ENCODE data around the gene UNC5C.

Gene UNC5C

DNA sequence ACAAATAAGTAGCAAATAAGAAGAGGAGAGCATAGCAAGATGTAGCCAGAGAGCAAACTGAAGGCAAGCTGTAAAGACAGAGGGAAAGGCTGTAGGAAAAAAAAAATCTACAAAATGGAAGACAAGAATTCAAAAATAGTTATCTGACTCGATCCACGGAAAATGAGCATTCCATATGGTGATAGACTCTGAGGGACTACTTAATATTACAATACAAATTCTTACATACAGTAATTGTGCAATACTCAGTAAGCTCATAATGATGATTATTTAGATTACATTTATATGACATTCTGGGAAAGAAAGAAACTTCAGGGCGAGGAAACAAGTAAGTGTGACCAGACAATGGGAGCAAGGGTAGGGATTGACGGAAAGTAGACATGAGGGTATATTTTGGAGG, 102.6 kb downstream of the UNC5C start:
- no peak for DNase-seq

DNA sequence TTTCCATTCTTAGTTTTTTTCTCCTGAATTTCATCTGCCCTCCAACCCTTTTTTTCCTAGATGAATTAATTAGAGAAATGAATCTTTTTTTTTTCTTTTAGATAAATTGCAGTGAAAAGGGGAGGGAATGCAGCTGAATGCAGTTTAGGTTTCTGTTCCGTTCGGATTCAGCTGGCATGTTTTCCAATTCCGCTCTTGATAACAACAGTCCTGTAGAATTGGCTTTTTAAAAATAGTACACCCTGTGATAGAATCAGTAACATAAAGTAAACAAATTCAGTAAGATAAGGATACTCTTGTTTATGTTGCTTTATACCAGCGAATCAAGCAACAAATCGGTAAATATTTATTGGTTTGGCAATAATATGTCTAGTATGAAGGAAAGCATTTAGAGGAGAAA, 103.5 kb downstream of the UNC5C start:
- no peak for DNase-seq

DNA sequence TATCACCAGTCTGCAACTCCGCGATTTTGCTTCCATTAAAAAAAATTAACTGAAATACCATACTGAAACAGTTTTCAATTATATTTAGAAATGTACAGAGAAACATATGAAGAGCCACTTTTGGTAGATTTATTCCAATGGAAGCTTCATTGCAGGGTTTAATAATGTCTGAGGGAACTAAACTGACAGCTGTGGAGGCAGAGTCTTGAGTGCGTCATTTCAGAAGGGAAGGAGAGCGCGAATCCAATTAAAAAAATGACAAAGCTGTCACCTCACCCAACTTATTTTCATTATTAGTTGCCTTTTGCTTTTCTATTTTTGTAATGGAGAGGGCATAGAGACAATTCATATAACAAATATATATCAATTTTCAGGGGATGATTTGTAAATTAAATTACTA, 104.0 kb downstream of the UNC5C start:
- no peak for DNase-seq

DNA sequence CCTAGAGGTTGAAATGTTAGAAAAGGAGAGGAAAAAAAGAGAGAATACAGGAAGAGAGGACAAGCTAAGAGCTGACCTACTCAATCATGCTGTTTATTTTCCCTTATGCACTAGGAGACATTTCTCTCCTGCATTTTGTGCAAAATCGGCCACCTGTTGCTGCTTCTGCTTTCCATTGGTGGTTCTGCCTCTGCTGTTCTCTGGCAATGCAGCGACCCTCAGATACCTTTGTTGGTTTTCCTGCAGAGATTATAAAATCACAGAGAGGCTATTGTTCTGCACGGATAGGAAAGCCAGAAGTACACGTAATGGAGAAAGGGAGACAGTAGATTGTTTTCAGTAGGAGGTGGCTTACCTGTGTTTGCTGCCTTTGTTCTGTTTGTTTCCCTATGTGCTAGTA, 108.9 kb downstream of the UNC5C start:
- DNase-seq, result no peak

DNA sequence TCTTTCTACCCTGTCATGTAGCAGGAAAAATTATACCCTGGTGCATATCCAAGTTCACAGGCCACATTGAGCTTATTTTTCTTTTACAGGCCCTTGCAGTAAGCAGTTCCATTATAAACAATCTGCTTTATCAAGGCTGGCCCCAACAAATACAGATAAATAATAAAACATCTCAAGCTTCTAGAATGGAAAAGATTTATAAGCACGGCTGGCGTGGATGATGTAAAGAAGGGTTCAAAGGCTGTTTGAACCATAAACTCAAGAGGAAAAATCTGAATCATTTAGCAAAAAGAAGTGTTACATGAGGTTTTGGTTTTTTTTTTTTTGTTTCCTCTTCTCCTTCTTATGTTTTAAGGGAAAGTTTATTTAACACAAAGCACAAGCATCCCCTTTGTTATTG, 109.7 kb downstream of the UNC5C start:
- DNase-seq, result no peak

DNA sequence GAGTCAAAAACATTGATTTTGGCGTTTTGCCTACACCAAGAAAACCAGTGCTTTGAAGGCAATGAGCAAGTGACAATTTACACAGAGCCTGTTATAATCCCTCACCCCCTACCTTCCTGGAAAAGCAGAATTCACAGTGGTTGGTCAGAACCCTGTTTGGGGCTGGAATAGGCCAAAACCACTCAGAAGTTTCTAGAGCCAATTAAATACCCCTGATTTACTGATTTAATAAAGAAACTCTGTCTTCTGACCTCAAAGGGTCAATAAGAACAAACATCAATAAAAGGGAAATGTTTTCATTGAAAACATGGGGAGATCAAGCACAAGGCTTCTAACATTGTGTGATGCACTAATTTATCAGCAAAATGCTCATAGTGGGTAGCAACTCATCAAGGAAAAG, 116.3 kb downstream of the UNC5C start:
- DNase-seq, result no peak

DNA sequence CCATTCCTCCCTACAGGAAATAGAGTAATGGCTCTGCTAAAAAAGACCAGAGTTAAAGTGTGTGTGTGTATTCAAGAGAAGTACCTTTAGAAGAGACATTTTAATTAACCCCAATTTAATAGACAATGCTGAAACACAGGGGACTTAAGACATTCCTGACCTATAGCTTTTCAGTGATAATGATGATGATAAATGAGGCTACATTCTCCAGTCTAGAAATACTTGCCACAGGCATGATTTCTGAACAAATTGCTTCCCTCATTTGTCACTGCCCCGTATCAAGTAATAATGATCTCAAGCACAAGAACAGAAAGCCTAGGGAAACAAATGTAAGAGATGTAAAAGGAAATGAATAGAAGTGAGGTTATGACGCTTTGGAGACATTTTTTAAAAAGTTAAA, 117.1 kb downstream of the UNC5C start:
- no peak for DNase-seq

DNA sequence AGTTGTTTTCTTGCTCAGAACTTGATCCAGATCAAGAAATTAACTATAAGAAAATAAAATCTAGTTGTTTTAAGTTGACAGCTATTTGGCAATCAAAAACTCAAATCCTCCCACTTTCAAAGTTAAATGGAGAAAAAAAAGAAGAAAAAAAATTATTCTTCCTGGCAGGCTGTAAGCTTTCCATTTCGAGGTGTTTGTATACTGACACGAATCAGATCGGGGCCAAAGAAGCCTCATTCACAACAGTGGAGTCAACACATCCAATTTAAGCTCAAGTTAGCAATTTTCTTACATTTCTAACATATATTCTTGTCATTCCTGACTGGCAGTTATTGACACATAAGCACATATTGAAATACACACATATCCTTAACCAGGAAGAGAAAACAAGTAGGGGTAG, 119.4 kb downstream of the UNC5C start:
- no peak for DNase-seq

DNA sequence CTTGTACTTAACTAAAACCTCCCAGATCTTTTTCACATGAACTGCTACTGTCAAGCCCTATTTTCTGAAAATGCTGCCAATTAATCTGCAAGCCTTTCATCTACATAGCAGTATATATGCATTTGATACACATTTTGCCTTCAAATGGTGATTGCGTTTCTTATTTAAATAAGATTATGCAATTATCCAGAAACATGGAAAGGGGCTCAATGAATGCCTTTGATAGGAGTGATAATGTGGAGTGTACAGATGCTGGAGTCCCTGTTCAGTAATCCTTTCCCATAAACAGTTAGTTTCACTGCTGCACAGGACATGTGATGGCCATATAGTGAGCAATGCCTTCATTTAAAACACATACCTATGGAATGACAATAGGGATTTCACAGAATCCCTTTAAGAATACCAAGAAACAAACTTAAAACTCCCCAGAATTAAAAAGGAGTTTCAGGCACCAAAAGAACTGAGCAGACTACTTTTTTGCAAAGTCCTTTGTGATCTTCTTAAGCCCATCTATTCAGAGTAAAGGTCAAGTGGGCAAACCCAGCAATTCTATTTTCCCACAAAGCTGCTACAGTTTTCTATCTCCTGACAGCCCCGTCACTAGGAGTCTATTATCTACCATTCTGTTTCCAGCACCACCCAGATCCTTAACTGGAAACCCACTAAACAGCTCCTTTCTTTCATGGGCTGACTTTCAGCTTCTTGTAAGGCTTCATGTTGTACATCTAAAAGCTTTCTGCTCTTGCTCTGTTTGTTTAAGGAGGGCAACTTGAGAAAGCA, 120.3 kb downstream of the UNC5C start:
- DNase-seq, result no peak

DNA sequence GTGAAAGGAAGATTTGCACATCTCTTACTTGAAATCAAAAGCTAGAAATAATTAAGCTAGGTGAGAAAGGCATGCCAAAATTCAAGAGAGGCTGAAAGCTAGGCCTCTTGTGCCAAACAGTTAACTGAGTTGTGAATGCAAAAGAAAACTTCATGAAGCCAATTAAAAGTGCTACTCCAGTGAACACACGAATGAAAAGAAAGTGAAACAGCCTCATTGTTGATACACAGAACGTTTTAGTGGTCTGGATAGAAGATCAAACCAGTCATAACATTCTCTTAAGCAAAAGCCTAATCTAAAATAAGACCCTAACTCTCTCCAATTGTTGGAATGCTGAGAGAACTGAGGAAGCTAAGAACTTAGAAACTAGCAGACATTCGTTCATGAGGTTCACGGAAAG, 122.3 kb downstream of the UNC5C start:
- no peak for DNase-seq

DNA sequence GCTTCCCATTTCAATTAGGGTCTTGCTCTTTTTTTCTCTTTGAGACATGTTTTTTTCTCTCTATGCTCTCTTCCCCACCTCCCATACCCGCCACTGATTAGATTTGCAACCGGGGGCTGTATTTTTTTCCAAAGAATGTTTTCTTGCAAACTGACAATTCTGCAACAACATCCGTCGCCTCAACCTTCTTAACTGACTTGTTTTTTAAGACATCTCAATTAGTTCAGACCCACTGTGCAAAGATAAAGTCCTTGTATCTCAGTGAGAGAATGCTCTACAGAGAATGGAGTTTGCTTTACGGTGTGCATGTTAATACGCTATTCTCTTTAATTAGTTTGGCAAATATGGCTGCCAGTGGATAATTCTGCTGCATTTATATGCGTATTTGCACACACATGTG, 126.3 kb downstream of the UNC5C start:
- no peak for DNase-seq

DNA sequence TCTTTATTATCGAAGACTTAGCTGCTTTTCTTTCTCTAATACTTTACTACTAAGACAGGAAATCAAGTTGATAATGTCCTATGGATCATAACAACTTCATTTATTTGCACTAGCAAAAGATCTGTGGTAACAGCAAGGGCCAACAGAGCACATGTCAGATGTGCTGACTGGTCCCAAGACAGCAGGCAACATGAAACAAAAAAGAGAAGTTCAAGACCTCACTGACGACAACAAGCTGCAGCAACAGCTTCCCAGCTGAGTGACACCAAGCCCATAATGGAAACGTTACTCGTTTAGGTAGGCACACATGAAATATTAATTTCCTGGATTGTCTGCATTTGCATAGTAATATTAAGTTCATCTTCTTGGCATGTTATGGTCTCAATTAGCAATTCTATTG, 126.9 kb downstream of the UNC5C start:
- DNase-seq, result no peak

DNA sequence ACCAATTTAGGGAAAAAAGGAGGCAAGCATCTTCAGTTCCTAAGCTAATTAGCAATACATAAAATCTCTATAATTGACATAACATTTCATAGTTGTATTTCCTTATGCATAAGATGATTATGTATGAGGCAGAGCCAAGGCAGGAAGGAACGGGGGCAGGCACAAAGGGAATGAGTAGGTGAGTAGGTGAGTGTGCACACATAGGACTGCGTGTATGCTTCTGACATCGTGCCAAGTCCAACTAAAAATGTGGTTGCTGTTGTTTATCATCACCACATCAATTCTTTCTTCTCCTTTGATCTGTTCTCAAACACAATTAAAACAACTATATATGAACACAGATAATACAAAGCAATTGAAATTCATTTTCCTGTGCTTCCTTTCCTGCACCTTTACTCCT, 131.2 kb downstream of the UNC5C start:
- no peak for DNase-seq

DNA sequence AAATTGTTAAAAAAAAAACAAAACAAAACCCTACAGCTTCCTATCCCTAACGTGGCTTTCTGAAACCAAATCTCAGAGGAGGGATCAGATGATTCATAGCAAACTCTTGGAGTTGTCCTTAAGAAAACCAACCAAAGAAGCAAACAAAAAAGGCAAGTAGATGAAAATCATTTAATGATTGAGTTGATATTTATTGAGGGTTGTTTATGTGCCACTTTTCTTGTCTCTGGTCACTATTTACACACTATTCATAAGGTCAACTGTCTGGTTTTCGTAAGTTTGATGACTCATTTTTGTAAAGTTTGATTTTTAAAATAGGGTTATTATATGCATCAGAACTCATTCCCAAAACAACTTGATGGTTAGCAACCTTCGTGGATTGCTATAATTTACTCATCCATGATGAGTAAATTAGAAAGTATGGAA, 133.4 kb downstream of the UNC5C start:
- DNase-seq, result no peak

DNA sequence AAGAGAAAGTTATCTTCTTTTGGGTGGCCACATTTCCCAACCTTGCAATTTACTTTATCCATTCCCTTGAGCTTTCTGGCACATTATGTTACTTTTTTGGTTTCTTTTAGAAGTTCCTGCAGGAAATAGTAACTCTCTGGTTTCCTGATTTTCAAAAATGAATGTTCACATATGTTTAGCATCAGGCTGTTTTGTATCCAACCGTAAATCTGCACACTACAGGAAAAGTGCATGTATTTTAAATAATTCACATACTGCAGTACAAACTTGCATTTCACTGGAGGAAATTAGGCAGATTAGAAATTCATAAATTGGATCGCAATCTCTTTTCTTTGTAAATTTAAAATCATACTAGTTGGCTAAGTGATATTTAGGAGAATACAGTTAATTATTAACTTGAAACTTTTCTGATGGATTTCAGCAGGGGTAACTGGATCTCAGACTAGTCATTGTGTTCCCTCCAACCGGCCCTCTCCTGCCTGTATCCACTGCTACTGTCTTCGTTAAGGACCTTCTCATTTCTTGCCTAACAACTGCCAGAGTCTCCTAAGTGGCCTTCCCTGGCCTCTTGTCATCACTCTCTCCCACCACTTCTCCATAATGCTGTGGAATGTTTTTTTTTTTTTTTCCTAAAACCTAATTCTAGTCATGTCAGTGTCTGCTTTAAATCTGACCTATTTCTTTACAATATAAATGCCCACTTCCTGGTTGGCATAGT, 137.2 kb downstream of the UNC5C start:
- DNase-seq, result no peak

DNA sequence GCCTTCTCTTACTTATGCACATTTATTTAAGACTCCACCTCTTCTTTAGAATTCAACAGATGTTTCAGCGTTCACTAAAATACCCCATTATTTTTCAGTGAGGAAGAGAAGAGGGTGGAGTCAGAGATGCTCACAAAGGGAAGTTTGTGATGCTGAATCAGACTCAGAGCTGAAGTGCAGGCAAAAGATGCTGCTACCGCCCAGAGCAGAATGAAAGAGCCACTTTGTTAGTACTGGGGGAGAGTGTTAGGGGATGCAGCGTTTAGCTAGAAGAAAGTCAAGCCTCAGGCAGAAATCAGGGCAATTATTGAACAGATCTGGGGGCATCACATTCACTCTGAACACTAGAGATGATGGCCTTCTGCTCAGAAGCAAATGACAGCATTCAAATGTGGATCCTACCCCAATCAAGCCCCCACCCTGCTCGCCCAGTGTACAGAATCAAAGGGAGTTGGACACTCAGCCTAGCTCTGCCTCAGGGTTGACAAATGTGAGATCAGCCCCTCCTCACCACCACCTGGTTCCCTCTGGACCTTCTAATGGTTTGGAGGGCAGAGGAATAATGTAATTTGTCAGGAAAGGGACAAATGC, 138.3 kb downstream of the UNC5C start:
- no peak for DNase-seq

DNA sequence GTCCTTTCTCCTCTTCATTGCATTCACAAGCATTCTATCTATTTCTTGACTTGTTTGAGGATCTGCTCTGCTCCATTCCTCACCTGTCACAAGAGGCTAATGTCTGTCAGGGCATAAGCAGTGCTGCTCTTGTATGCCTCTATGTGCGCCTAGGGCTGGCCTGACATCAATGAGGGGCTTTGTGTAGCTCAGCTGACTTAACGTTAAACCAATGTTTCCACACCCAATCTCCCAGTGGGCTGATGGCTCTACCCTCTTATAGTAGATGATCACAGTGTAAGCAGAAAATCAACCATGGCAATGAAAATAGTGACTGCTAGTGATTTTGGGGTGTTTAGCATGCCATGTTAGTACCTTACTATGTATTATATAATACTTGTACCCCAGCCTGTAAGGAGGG, 139.0 kb downstream of the UNC5C start:
- no peak for DNase-seq

DNA sequence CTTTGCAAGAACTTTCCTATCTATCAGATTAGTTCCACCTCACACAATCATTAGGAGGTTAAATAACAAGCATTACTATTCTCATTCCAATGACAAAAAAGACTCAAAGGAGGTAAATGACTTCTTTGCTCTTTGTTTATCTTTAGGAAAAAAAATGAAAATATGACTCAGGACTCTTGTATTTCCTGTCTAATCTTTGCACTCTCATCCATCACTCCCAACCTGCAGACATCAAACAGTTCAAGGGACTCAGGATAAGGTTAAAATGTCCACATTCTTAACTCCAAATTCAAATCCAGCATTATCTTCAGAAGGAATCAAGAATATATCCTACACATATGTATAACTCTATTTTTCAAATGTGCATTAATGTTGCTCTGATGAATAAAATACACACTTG, 139.6 kb downstream of the UNC5C start:
- no peak for DNase-seq

DNA sequence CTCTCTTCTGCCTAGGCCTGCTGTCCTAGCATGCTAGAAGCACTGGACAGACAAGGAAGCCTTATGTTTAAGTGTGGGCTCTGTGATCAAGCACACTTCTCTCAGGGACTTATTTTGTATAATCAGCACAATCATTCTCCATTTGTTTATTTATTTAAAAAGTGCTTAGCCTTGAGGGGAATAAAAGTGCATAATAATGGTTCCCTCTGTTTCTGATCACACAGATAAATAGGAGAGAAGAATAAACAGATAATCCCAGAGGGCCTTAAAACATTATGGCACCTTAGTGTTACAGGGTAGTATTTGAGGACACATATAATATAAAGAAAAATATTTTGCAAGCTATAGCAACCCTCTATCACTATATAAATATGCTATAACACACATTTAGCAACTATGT, 146.5 kb downstream of the UNC5C start:
- no peak for DNase-seq

DNA sequence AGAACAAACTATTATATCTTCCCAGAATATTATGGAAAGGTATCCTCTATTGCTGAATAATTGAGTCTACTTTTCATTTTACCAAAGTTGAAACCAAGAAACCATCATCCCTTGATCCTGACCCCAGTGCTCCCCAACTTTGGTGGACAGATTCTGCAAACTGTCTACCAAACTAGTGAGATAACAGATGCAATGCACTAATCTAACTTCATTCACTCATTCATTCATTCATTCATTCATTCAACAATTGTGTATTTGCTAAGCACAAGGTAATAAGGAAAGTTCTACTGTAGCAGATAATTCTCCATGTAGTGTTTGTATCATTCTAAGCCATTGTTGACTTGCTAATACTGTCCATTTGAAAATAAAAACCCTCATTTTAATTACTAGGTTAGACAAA, 150.6 kb downstream of the UNC5C start:
- no peak for DNase-seq

DNA sequence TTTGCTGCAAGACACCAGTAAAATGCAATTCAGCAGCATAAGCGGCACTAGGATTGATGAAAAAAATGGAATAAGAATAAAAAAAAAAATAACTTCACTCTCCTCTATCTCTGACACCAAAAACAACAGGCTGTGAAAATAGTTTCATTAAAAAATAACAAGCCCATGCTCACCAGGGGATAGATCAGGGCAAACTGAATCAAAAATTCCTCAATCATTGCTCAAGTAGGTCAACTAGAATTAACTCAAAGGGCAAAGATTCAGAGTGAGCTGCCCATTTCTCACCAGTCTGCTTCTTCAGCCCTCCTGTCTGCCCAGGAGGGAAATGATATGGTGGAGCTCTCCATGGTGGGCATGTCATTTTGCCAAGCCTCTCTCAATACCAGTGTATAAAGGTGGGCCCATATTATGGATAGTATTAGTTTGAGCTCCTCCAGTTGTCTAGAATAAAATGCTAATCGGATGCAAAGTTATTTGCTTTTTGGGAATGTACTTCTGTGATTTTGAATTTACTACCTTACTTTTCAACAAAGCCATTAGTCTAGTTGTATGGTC, 153.9 kb downstream of the UNC5C start:
- no peak for DNase-seq

DNA sequence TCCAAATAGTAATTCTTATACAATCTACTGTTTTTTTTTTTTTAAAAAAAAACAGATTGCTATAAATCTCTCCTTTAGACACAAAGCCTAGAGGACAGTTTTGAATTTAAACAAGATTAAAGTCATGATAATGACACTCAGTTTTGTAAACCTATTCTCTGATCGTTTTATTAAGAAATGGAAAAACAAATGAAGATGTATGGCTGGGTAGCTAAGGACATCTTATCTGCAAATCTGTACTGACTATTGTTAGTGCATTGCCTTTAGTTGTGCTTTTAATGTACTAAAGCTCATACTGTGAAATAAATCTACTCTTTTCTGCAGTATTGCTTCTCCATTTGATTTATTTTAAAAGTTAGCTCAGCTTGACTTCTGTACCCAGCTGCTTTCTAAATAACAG, 155.0 kb downstream of the UNC5C start:
- no peak for DNase-seq

DNA sequence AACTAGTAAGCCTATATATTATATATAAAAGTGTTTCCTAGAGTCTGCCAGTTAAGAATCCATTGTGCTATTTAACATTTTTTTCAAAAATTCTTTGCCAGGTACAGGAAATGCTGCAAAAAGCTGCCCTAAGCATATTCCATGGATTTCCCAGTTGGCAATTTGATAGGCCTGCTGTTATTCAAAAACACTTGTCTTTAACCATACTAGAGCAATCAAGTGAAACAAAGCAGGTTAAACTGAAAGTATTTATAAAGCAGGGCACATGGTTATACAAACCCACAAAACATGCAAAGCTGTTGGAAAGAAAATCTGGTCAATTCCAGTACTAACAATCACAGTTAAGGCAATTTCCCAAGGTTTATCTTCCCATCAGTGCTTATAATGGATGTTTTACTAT, 159.9 kb downstream of the UNC5C start:
- no peak for DNase-seq

DNA sequence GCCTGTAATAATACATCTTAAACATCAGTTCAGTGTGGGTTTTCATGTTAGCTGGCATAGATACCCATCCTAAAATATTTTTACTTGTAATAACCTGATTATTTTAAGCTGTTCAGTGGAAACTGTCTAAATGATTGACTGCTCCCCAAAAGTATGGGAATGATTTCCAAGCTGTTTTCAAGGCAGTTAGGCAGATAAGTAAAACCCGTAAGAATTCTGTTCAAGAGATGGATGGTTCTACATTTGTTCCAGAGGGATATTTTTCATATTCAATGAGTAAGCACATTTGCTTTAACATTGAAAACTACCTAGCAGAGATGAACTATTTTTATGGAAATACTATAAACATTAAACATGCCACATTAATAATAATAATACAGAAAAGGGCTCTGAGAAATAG, 161.1 kb downstream of the UNC5C start:
- no peak for DNase-seq
